Sigmoid colon (tissue), 4 donors: ENCODE data around the gene CDKN2A.

Experiments
- EP300 ChIP-seq, 4 donors: sonication (generic); formaldehyde crosslinking; IDR thresholded peaks; one replicate each; pipeline ENCODE4 v1.6.1; 2017; ENCODE audit warnings: antibody characterized with exemption in 4 of 4
- POLR2A ChIP-seq, 2 donors: fragments of 450-650 bp; IDR thresholded peaks; one replicate each; pipeline ENCODE4 v1.6.1; 2016; ENCODE audit warnings: antibody characterized with exemption in 2 of 2, mild to moderate bottlenecking in 2 of 2, moderate library complexity in 2 of 2
- POLR2AphosphoS5 ChIP-seq, 4 donors: sonication (generic); formaldehyde crosslinking; IDR thresholded peaks; one replicate each; pipeline ENCODE4 v1.6.1; 2017; ENCODE audit warnings: antibody characterized with exemption in 4 of 4
- TF ChIP-seq, protein P1 (sequence below), 4 experiments: fragments of 450-650 bp in 3 of 4; fragments of 200-600 bp in 1 of 4; IDR thresholded peaks; one replicate each; pipeline ENCODE4 v1.5.1; 2016 to 2019; ENCODE audit warnings: antibody characterized with exemption in 4 of 4, mild to moderate bottlenecking in 3 of 4, moderate library complexity in 2 of 4

DNA sequence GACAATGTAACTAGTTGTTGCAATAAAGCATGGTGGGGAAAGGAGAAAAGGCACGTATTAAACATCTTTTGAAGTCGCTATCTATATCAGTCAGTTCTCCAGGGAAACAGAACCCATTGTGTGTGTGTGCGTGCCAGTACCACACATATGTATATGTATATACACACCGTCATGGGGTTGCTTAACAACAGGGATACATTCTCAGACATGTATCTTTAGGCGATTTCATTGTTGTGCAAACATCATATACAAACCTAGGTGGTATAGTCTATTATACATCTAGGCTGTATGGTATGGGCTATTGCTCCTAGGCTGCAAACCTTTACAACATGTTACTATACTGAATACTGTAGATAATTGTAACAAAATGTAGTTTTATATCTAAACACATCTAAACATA, 2.7 kb upstream of the CDKN2A start:
- no peak for TF ChIP-seq POLR2AphosphoS5 (IDR thresholded peaks at IDR 0.05)
- TF ChIP-seq POLR2A (IDR thresholded peaks at IDR 0.05) = no peak
- TF ChIP-seq, protein P1, sequence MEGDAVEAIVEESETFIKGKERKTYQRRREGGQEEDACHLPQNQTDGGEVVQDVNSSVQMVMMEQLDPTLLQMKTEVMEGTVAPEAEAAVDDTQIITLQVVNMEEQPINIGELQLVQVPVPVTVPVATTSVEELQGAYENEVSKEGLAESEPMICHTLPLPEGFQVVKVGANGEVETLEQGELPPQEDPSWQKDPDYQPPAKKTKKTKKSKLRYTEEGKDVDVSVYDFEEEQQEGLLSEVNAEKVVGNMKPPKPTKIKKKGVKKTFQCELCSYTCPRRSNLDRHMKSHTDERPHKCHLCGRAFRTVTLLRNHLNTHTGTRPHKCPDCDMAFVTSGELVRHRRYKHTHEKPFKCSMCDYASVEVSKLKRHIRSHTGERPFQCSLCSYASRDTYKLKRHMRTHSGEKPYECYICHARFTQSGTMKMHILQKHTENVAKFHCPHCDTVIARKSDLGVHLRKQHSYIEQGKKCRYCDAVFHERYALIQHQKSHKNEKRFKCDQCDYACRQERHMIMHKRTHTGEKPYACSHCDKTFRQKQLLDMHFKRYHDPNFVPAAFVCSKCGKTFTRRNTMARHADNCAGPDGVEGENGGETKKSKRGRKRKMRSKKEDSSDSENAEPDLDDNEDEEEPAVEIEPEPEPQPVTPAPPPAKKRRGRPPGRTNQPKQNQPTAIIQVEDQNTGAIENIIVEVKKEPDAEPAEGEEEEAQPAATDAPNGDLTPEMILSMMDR (IDR thresholded peaks at IDR 0.05) = no peak
- TF ChIP-seq EP300 (IDR thresholded peaks at IDR 0.05) = no peak
